Subcutaneous abdominal adipose tissue (tissue), 5 donors: ENCODE results near the gene SFTPB.
"Not testable (repeated sequence)": the region's sequence is repeated elsewhere in the genome, so short reads cannot be mapped to it uniquely, and the experiment has no call there.

Experiments
- H3K27ac ChIP-seq: one replicate; pipeline ENCODE4 v1.7.0; 2013; ENCODE audit warnings: low read depth, mild to moderate bottlenecking, inconsistent platforms, low read length, moderate library complexity
- H3K27me3 ChIP-seq, 5 donors: one replicate each; pipeline ENCODE4 v1.7.0; 2013; ENCODE audit warnings: low read length in 5 of 5, inconsistent platforms in 1 of 5; ENCODE audit not compliant: control insufficient read depth in 5 of 5, insufficient read depth in 4 of 5
- H3K36me3 ChIP-seq, 5 donors: one replicate each; pipeline ENCODE4 v1.7.0; 2013; ENCODE audit warnings: low read length in 5 of 5; ENCODE audit not compliant: control insufficient read depth in 5 of 5, insufficient read depth in 5 of 5
- H3K4me1 ChIP-seq, 5 donors: one replicate each; pipeline ENCODE4 v1.7.0; 2013; ENCODE audit warnings: low read length in 5 of 5, mild to moderate bottlenecking in 3 of 5, moderate library complexity in 1 of 5; ENCODE audit not compliant: control insufficient read depth in 5 of 5, insufficient read depth in 5 of 5
- H3K4me3 ChIP-seq, 5 donors: one replicate each; pipeline ENCODE4 v1.7.0; 2013; ENCODE audit warnings: low read length in 5 of 5, low read depth in 1 of 5
- H3K9ac ChIP-seq, 5 donors: one replicate each; pipeline ENCODE4 v1.7.0; 2013; ENCODE audit warnings: low read length in 5 of 5, mild to moderate bottlenecking in 4 of 5, moderate library complexity in 3 of 5
- H3K9me3 ChIP-seq, 5 donors: one replicate each; pipeline ENCODE4 v1.7.0; 2013; ENCODE audit warnings: low read length in 5 of 5; ENCODE audit not compliant: control insufficient read depth in 5 of 5
- donor health status: healthy.
- donor health status: healthy.
- donor health status: healthy.
- donor health status: healthy.
- donor health status: healthy.

The SFTPB gene

GRCh38 chr2:85678794-85679672 is 11.0 kb upstream of the SFTPB start:
- H3K9me3 ChIP-seq: no peaks in the 10 kb centered on the region
- H3K4me3 ChIP-seq: no peak overlapping the region
- H3K27ac ChIP-seq: no peak overlapping the region
- no peaks in the 10 kb centered on the region for H3K36me3 ChIP-seq
- no peak overlapping the region for H3K9ac ChIP-seq
- peaks cover 0 to 54% (median 26%) of the 10 kb centered on the region in 5 donors for H3K4me1 ChIP-seq
- no peaks in the 10 kb centered on the region for H3K27me3 ChIP-seq

GRCh38 chr2:85678377-85678776 is 10.4 kb upstream of the SFTPB start:
- no peaks in the 10 kb centered on the region for H3K36me3 ChIP-seq
- peaks cover 3 to 60% (median 32%) of the 10 kb centered on the region in 5 donors for H3K4me1 ChIP-seq
- H3K9me3 ChIP-seq: no peaks in the 10 kb centered on the region
- no peak overlapping the region for H3K4me3 ChIP-seq
- no peaks in the 10 kb centered on the region for H3K27me3 ChIP-seq
- H3K9ac ChIP-seq: no peak overlapping the region
- no peak overlapping the region for H3K27ac ChIP-seq

- H3K36me3 ChIP-seq: no peaks in the 10 kb centered on the region
- H3K4me3 ChIP-seq: no peak overlapping the region
- no peaks in the 10 kb centered on the region for H3K9me3 ChIP-seq
- no peak overlapping the region for H3K27ac ChIP-seq
- no peaks in the 10 kb centered on the region for H3K27me3 ChIP-seq
- peaks cover 3 to 57% (median 39%) of the 10 kb centered on the region in 5 donors for H3K4me1 ChIP-seq
- no peak overlapping the region for H3K9ac ChIP-seq
These were observed 8.0 kb upstream of the SFTPB start for GRCh38 chr2:85675866-85676548.

DNA sequence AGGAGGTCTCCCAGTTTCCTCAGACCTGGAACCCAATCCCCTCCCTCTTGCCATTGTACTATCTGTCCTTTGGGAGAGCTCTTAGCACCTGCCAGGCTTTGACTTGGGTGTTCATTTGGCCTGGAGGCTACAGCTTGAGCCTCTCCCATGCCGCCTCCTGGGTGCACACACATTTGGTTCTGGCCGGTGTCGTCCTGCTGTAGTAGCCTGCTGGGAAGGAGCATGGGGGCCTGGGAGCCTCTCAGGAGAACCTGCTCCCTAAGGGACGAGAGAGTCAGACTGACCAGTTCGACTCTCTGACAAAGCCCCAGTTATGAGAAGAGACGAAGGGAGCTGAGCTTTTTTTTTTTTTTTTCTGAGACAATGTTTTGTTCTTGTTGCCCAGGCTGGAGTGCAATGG is 7.4 kb upstream of the SFTPB start:
- H3K9ac ChIP-seq: no peak overlapping the region
- no peaks in the 10 kb centered on the region for H3K9me3 ChIP-seq
- peaks cover 3 to 52% (median 37%) of the 10 kb centered on the region in 5 donors for H3K4me1 ChIP-seq
- H3K4me3 ChIP-seq: no peak overlapping the region
- peak overlapping the region; percentile 60 for H3K27ac ChIP-seq
- no peaks in the 10 kb centered on the region for H3K36me3 ChIP-seq
- H3K27me3 ChIP-seq: no peaks in the 10 kb centered on the region

- Histone ChIP-seq H3K4me1 (peaks cover 3 to 51% (median 36%) of the 10 kb centered on the region in 5 donors), H3K27me3 (no peaks in the 10 kb centered on the region), H3K9ac (no peak overlapping the region), H3K4me3 (no peak overlapping the region), H3K9me3 (no peaks in the 10 kb centered on the region), H3K27ac (peak overlapping the region; percentile 60), H3K36me3 (no peaks in the 10 kb centered on the region)
These were observed 6.4 kb upstream of the SFTPB start for GRCh38 chr2:85674417-85674816.

DNA sequence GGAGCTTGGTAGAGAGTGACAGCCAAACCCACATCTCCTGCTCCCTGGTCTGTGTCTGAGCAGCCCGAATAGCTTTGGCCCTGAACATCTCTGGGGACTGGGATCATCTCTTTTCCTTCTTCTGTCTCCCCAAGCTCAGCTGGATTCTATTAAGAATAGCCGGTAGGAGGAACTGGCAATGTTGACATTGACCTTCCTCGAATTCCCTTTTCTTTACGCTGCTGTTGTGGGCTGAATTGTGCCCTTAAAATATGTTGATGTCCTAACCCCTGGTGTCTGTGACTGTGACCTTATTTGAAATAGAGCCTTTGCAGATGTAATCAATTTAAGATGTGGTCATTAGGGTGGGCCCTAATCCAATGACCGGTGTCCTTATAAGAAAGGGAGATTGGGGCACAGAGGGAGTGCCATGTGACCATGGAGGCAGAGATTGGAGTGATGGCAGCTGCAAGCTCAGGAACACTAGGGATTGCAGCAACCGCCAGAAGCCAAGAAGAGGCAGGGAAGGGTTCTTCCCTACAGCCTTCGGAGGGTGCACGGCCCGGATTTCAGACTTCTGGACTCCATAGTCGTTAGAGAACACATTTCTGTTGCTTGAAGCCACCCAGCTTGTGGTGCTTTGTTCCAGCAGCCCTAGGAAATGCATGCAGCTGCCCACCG is 5.8 kb upstream of the SFTPB start:
- Histone ChIP-seq H3K9ac (no peak overlapping the region), H3K4me3 (no peak overlapping the region), H3K27ac (no peak overlapping the region), H3K9me3 (no peaks in the 10 kb centered on the region), H3K27me3 (no peaks in the 10 kb centered on the region), H3K36me3 (no peaks in the 10 kb centered on the region), H3K4me1 (peaks cover 3 to 45% (median 30%) of the 10 kb centered on the region in 5 donors)

DNA sequence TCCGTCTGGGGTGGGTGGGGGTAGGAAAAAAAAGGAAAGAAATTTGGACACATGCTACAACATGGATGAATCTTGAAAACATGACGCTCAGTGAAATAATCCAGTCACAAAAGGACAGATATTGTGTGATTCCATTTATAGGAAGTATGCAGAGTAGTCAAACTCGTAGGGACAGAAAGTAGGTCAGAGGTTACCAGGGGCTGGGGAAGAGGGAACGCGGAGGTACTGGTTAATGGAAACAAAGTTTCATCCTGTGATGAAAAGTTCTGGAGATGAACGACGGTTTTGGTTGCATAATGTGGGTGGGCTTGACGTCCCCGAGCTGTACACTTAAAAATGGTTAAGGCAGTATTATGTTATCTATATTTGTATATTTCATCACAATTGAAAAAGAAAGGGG is 4.5 kb upstream of the SFTPB start:
- H3K4me1 ChIP-seq: peaks cover 3 to 39% (median 25%) of the 10 kb centered on the region in 5 donors
- H3K4me3 ChIP-seq: no peak overlapping the region
- H3K27me3 ChIP-seq: no peaks in the 10 kb centered on the region
- H3K9me3 ChIP-seq: no peaks in the 10 kb centered on the region
- no peaks in the 10 kb centered on the region for H3K36me3 ChIP-seq
- H3K9ac ChIP-seq: no peak overlapping the region
- H3K27ac ChIP-seq: no peak overlapping the region

GRCh38 chr2:85670416-85670815 is 2.4 kb upstream of the SFTPB start:
- peaks cover 3 to 39% (median 19%) of the 10 kb centered on the region in 5 donors for H3K4me1 ChIP-seq

GRCh38 chr2:85669549-85669948 is 1.6 kb upstream of the SFTPB start:
- Histone ChIP-seq H3K27ac (no peak overlapping the region), H3K4me1 (peaks cover 3 to 34% (median 17%) of the 10 kb centered on the region in 5 donors)

More at GRCh38 chr2:85670416-85670815, 2.4 kb upstream of the SFTPB start:
- not testable (repeated sequence) for H3K4me3 ChIP-seq, H3K27me3 ChIP-seq, H3K27ac ChIP-seq, H3K9me3 ChIP-seq, H3K9ac ChIP-seq, H3K36me3 ChIP-seq

GRCh38 chr2:85668857-85669142 is 801 bp upstream of the SFTPB start:
- Histone ChIP-seq H3K36me3 (no peaks in the 10 kb centered on the region), H3K9ac (no peak overlapping the region), H3K4me1 (peaks cover 1 to 26% (median 10%) of the 10 kb centered on the region in 5 donors), H3K4me3 (no peak overlapping the region), H3K27ac (no peak overlapping the region), H3K9me3 (no peaks in the 10 kb centered on the region), H3K27me3 (no peaks in the 10 kb centered on the region)

More at GRCh38 chr2:85669549-85669948, 1.6 kb upstream of the SFTPB start:
- H3K9ac ChIP-seq: no peak overlapping the region
- no peak overlapping the region for H3K4me3 ChIP-seq
- no peaks in the 10 kb centered on the region for H3K36me3 ChIP-seq
- no peaks in the 10 kb centered on the region for H3K27me3 ChIP-seq
- no peaks in the 10 kb centered on the region for H3K9me3 ChIP-seq
